MM.1S (cell line): ENCODE results near the gene MR1.
"Not testable (repeated sequence)": the region's sequence is repeated elsewhere in the genome, so short reads cannot be mapped to it uniquely, and the experiment has no call there.

Source experiments
- DNase-seq: peaks from one replicate; pipeline ENCODE4 v3.0.0-alpha.2; 2015
- H2AFZ ChIP-seq: fragments of 300-600 bp; sonication (generic); 2 replicates; pipeline ENCODE4 v1.6.0; 2016; ENCODE audit warnings: antibody characterized with exemption, low read length
- H3F3A ChIP-seq: fragments of 300-600 bp; sonication (generic); 2 replicates; pipeline ENCODE4 v1.6.1; 2016; ENCODE audit warnings: mild to moderate bottlenecking, antibody characterized with exemption, low read length, moderate library complexity, mixed read lengths; ENCODE audit not compliant: insufficient read depth
- H3K27ac ChIP-seq: fragments of 300-600 bp; sonication (generic); 2 replicates; pipeline ENCODE4 v1.5.1; 2016; ENCODE audit warnings: mild to moderate bottlenecking, low read length
- H3K27me3 ChIP-seq: fragments of 300-600 bp; sonication (generic); replicated peaks from 2 replicates; pipeline ENCODE4 v1.6.0; 2016; ENCODE audit warnings: low read length; ENCODE audit not compliant: insufficient read depth
- H3K36me3 ChIP-seq: fragments of 300-600 bp; sonication (generic); replicated peaks from 2 replicates; pipeline ENCODE4 v1.6.1; 2016; ENCODE audit warnings: mild to moderate bottlenecking, low read length, mixed read lengths; ENCODE audit not compliant: insufficient read depth
- H3K4me1 ChIP-seq: fragments of 300-600 bp; sonication (generic); 2 replicates; pipeline ENCODE4 v1.6.1; 2016; ENCODE audit warnings: low read length, mixed read lengths
- H3K4me2 ChIP-seq: fragments of 300-600 bp; sonication (generic); 2 replicates; pipeline ENCODE4 v1.6.0; 2016; ENCODE audit warnings: low read depth, low read length
- H3K4me3 ChIP-seq: fragments of 300-600 bp; sonication (generic); 2 replicates; pipeline ENCODE4 v1.5.1; 2016; ENCODE audit warnings: low read length, mixed read lengths
- H3K79me2 ChIP-seq: fragments of 300-600 bp; sonication (generic); 2 replicates; pipeline ENCODE4 v1.6.1; 2016; ENCODE audit warnings: mixed run types, low read length, mixed read lengths
- H3K9ac ChIP-seq: fragments of 300-600 bp; sonication (generic); 2 replicates; pipeline ENCODE4 v1.6.1; 2016; ENCODE audit warnings: low read length, mixed read lengths
- H3K9me2 ChIP-seq: fragments of 300-600 bp; sonication (generic); replicated peaks from 2 replicates; pipeline ENCODE4 v1.6.1; 2016; ENCODE audit warnings: mild to moderate bottlenecking, low read length, mixed read lengths; ENCODE audit not compliant: insufficient read depth
- H3K9me3 ChIP-seq: fragments of 300-600 bp; sonication (generic); replicated peaks from 2 replicates; pipeline ENCODE4 v1.6.1; 2016; ENCODE audit warnings: mild to moderate bottlenecking, low read length, mixed read lengths; ENCODE audit not compliant: insufficient read depth
- H4K20me1 ChIP-seq: fragments of 300-600 bp; sonication (generic); 2 replicates; pipeline ENCODE4 v1.6.1; 2016; ENCODE audit warnings: mild to moderate bottlenecking, low read length, moderate library complexity, mixed read lengths; ENCODE audit not compliant: insufficient read depth
- CTCF ChIP-seq: fragments of 300-600 bp; sonication (generic); IDR thresholded peaks from 2 replicates; pipeline ENCODE4 v1.5.1; 2016; ENCODE audit warnings: antibody characterized with exemption, low read length, mixed read lengths
- EZH2 ChIP-seq: fragments of 300-600 bp; sonication (generic); optimal IDR thresholded peaks from 2 replicates; pipeline ENCODE3; 2017; ENCODE audit warnings: low read depth, mild to moderate bottlenecking, antibody characterized with exemption, low read length, mixed read lengths
- EZH2phosphoT487 ChIP-seq: fragments of 300-600 bp; sonication (generic); IDR thresholded peaks from 2 replicates; pipeline ENCODE4 v1.6.1; 2018; ENCODE audit warnings: antibody characterized with exemption, low read length

The MR1 gene

GRCh38 chr1:181040284-181040865 lies 6.6 kb downstream of the MR1 start:
- Histone ChIP-seq H3K27me3 (no peaks in the 10 kb centered on the region), H3K4me1 (peaks cover 9% of the 10 kb centered on the region; the same call in 1 of the 2 replicates), H3K9me2 (no peaks in the 10 kb centered on the region), H3K9ac (no peak overlapping the region), H3F3A (peaks cover 3% of the 10 kb centered on the region; the same call in 1 of the 2 replicates), H3K9me3 (no peaks in the 10 kb centered on the region), H3K4me2 (no peak overlapping the region), H3K4me3 (no peak overlapping the region), H3K79me2 (peaks cover 44% of the 10 kb centered on the region), H3K27ac (no peak overlapping the region), H2AFZ (no peak overlapping the region), H3K36me3 (no peaks in the 10 kb centered on the region), H4K20me1 (no peaks in the 10 kb centered on the region)
- TF ChIP-seq EZH2 (no peak), EZH2phosphoT487 (no peak), CTCF (no peak)
- DNase-seq: no peak

GRCh38 chr1:181043025-181043888 lies 9.5 kb downstream of the MR1 start:
- peaks cover 23% of the 10 kb centered on the region for H3K79me2 ChIP-seq
- H3K9me2 ChIP-seq: no peaks in the 10 kb centered on the region
- no peaks in the 10 kb centered on the region for H4K20me1 ChIP-seq
- no peaks in the 10 kb centered on the region for H3F3A ChIP-seq
- no peak overlapping the region for H3K27ac ChIP-seq
- TF ChIP-seq CTCF (no peak), EZH2phosphoT487 (no peak), EZH2 (no peak)
- no peak overlapping the region for H3K4me3 ChIP-seq
- no peaks in the 10 kb centered on the region for H3K9me3 ChIP-seq
- DNase-seq: no peak
- no peak overlapping the region for H2AFZ ChIP-seq
- no peaks in the 10 kb centered on the region for H3K27me3 ChIP-seq
- 0 out of 2 replicates have a peak, but pooled peaks cover 1% of the 10 kb centered on the region for H3K4me1 ChIP-seq
- no peak overlapping the region for H3K9ac ChIP-seq
- no peak overlapping the region for H3K4me2 ChIP-seq
- no peaks in the 10 kb centered on the region for H3K36me3 ChIP-seq

GRCh38 chr1:181044449-181044966 lies 10.7 kb downstream of the MR1 start:
- H3K9ac ChIP-seq: no peak overlapping the region
- no peak overlapping the region for H3K27ac ChIP-seq
- TF ChIP-seq EZH2phosphoT487: no peak
- TF ChIP-seq CTCF: no peak
- no peak for TF ChIP-seq EZH2

GRCh38 chr1:181045946-181046345 lies 12.2 kb downstream of the MR1 start:
- H3K79me2 ChIP-seq, H3K4me2 ChIP-seq, H4K20me1 ChIP-seq, H3K27ac ChIP-seq, H3K9ac ChIP-seq, H3K27me3 ChIP-seq, H3K36me3 ChIP-seq, H3K9me2 ChIP-seq, H3K4me1 ChIP-seq, DNase-seq, H2AFZ ChIP-seq, H3K4me3 ChIP-seq, H3K9me3 ChIP-seq, H3F3A ChIP-seq: not testable (repeated sequence)

More at GRCh38 chr1:181044449-181044966, 10.7 kb downstream of the MR1 start:
- Histone ChIP-seq H3K4me3 (no peak overlapping the region), H3K9me3 (no peaks in the 10 kb centered on the region), H3K9me2 (no peaks in the 10 kb centered on the region), H2AFZ (no peak overlapping the region), H4K20me1 (no peaks in the 10 kb centered on the region), H3K79me2 (peaks cover 18% of the 10 kb centered on the region), H3K36me3 (no peaks in the 10 kb centered on the region), H3K27me3 (no peaks in the 10 kb centered on the region), H3F3A (no peaks in the 10 kb centered on the region), H3K4me1 (no peaks in the 10 kb centered on the region), H3K4me2 (no peak overlapping the region)
- DNase-seq: no peak
